ENCODE results near the gene FKBP3. TPM values are rescaled to one million over a fixed set of nuclear protein-coding genes. Genes with fewer than 3 reads are reported as not detected.

Gene FKBP3
- total RNA-seq, result 55.7 and 55.9 TPM in 2 replicates

DNA sequence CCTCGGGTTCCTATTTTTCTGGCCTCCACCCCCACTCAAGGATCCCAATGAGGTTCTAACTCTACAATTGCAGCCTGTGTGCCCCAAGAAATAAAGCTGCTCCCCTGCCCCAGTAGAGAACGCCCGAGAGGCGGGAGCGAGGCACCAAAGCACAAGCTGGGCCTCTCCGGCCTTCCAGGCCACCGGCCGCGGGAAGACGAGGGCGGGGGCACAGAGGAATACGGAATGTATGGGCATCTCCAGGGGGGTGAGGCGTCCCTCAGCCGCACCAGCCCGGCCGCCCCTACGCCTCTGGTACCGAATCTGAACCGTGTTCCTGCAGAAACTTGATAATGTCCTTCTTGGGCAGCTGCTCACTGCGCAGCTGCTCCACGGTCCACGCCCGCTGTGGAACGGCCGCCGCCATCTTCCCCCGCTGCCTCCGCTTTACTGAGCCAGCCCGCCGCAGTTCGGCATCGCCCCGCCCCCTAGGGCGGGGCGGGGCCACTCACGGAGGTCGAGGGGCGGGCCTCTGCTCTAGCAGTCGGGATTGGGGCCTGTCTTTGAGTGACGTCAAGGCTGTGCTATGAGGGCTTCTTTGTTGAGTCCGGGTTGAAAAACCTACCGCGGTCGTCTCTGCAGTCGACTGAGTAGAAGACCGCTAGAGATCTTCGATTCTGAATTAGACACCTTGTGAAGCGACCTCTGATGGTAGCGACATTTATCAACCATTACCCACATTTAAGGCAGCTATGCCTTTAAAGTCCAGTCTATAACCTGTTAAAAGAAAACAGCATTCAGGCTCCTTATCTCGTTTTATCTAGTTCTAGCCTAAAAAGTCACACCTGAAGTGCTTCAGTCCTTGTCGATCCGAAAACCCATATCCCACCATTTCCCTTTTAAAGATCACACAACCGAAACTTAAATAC lies at the start of gene FKBP3:
FKBP3 (minus strand) TSS at position 431 of the 908 bp plus-strand sequence; CDS start at position 406, 25 bp downstream.

GRCh38 chr14:45135659-45136395 lies 1.5 kb upstream of the FKBP3 start, which contains the start of gene FANCM:
Gene FANCM, plus strand, starts transcription at chr14:45135930. Its CDS starts 102 bp downstream, at chr14:45136032.

DNA sequence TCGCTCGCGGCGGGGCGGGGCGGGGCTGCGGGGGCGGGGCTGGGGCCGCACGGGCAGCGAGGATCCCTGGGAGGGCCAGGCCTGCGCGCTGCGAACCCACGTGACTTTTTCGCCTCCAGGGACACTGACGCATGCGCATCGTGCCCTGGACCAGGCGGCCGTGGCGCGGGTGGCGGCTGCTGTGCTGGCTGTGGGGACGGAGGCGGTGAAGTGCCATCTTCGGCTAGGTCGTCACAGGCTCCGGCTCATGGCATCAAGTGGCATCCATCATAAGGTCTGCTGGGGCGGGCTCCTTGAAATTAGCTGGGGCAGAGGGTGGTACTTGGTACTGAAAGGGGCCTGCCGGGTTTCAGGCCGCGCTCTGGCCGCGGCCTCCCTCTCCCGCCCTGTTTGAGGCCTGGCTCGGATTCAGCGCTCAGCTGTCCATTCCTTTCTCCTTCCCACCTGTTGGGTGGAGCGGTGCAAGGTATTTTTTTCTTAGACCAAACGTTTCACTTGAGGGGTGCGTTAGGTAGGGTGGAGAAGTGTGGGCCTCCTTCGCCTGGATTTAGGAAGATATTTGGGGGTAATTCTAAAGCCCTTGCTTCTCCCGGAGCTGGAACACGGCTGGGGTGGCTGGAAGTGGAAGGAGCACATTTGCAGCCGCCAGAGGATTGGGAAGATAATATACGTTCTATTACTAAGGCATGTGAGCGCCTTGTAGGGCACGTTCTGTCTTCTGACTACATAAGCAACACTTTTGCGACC lies 50.1 kb downstream of the FKBP3 start, which contains the start of gene PRPF39:
PRPF39 (plus strand) TSS at position 141 of the 747 bp plus-strand sequence. CDS start 11,124 bp downstream, outside the sequence.

Other genes starting within 250 kb of the FKBP3 start
- gene KLHL28, start 172.5 kb downstream of the FKBP3 start, total RNA-seq, result 3.0 and 3.8 TPM in 2 replicates
- gene TOGARAM1, start 172.3 kb downstream of the FKBP3 start, total RNA-seq, result 6.1 and 10.7 TPM in 2 replicates
- gene PRPF39, start 50.4 kb downstream of the FKBP3 start, total RNA-seq, result 13.0 and 14.2 TPM in 2 replicates
- gene FANCM, start 1.4 kb upstream of the FKBP3 start, total RNA-seq, result 7.2 and 7.6 TPM in 2 replicates
- 31.0 and 31.8 TPM in 2 replicates for gene MIS18BP1, start 118.7 kb upstream of the FKBP3 start, total RNA-seq